Peyer's patch (tissue), 4 donors: Measurements from ENCODE around the gene VENTX.
"Not testable (repeated sequence)": the region's sequence is repeated elsewhere in the genome, so short reads cannot be mapped to it uniquely, and the experiment has no call there.

Source experiments
- CTCF ChIP-seq, 6 experiments: fragments of 450-650 bp in 4 of 6; fragments of 200-600 bp in 2 of 6; sonication (generic) in 1 of 6; IDR thresholded peaks; one replicate each; pipeline ENCODE4 v1.5.1; 2017 to 2019; ENCODE audit warnings: antibody characterized with exemption in 6 of 6, mild to moderate bottlenecking in 3 of 6, moderate library complexity in 1 of 6
- POLR2A ChIP-seq, 2 donors: fragments of 450-650 bp; IDR thresholded peaks; one replicate each; pipeline ENCODE4 v1.5.1; 2017; ENCODE audit warnings: antibody characterized with exemption in 2 of 2, mild to moderate bottlenecking in 2 of 2, moderate library complexity in 2 of 2

GRCh38 chr10:133234796-133235195, 2.9 kb upstream of the VENTX start:
- not testable (repeated sequence) for TF ChIP-seq CTCF, POLR2A (IDR thresholded peaks at IDR 0.05)
